ENCODE results near the gene CCDC87.
A peak's percentile ranks its signal among the peaks of the same experiment; 100 is the strongest.
"Not testable (repeated sequence)": the region's sequence is repeated elsewhere in the genome, so short reads cannot be mapped to it uniquely, and the experiment has no call there.

CCDC87 gene

GRCh38 chr11:66600631-66601233, 7.9 kb upstream of the CCDC87 start:
- Histone ChIP-seq H3K4me1 (ENCODE audit: control insufficient read depth in 5 of 5, insufficient read depth in 5 of 5, low read length in 5 of 5) (peaks cover 0 to 34% (median 26%) of the 10 kb centered on the region in 5 donors), H3K36me3 (ENCODE audit: control insufficient read depth in 5 of 5, insufficient read depth in 5 of 5, low read length in 5 of 5) (peaks cover 0 to 38% (median 21%) of the 10 kb centered on the region in 5 donors), H3K9me3 (ENCODE audit: control insufficient read depth in 5 of 5, low read length in 5 of 5) (no peaks in the 10 kb centered on the region), H3K27ac (ENCODE audit: low read depth, low read length) (peak overlapping the region; percentile 79), H3K9ac (ENCODE audit: low read length in 5 of 5) (peak overlapping the region in 1 of 5 donors; percentile 1), H3K27me3 (ENCODE audit: control insufficient read depth in 5 of 5, insufficient read depth in 4 of 5, low read length in 5 of 5) (no peaks in the 10 kb centered on the region), H3K4me3 (ENCODE audit: low read depth in 1 of 5, low read length in 5 of 5) (no peak overlapping the region)

- Histone ChIP-seq H3K4me1 (ENCODE audit: control insufficient read depth in 5 of 5, insufficient read depth in 5 of 5, low read length in 5 of 5) (peaks cover 0 to 39% (median 32%) of the 10 kb centered on the region in 5 donors), H3K9ac (ENCODE audit: low read length in 5 of 5) (peak overlapping the region in 2 of 5 donors; percentile 1 to 16), H3K36me3 (ENCODE audit: control insufficient read depth in 5 of 5, insufficient read depth in 5 of 5, low read length in 5 of 5) (peaks cover 0 to 33% (median 16%) of the 10 kb centered on the region in 5 donors), H3K9me3 (ENCODE audit: control insufficient read depth in 5 of 5, low read length in 5 of 5) (no peaks in the 10 kb centered on the region), H3K27ac (ENCODE audit: low read depth, low read length) (peak overlapping the region; percentile 79), H3K27me3 (ENCODE audit: control insufficient read depth in 5 of 5, insufficient read depth in 4 of 5, low read length in 5 of 5) (no peaks in the 10 kb centered on the region), H3K4me3 (ENCODE audit: low read depth in 1 of 5, low read length in 5 of 5) (no peak overlapping the region)
These were observed 7.4 kb upstream of the CCDC87 start for GRCh38 chr11:66600219-66600618.

GRCh38 chr11:66598993-66599392, 6.1 kb upstream of the CCDC87 start:
- H3K9me3 ChIP-seq (ENCODE audit: control insufficient read depth in 5 of 5, low read length in 5 of 5), result no peaks in the 10 kb centered on the region
- H3K27me3 ChIP-seq (ENCODE audit: control insufficient read depth in 5 of 5, insufficient read depth in 4 of 5, low read length in 5 of 5), result no peaks in the 10 kb centered on the region
- H3K4me1 ChIP-seq (ENCODE audit: control insufficient read depth in 5 of 5, insufficient read depth in 5 of 5, low read length in 5 of 5), result peaks cover 0 to 49% (median 32%) of the 10 kb centered on the region in 5 donors
- no peak overlapping the region for H3K27ac ChIP-seq (ENCODE audit: low read depth, low read length)
- peaks cover 0 to 22% (median 13%) of the 10 kb centered on the region in 5 donors for H3K36me3 ChIP-seq (ENCODE audit: control insufficient read depth in 5 of 5, insufficient read depth in 5 of 5, low read length in 5 of 5)
- H3K4me3 ChIP-seq (ENCODE audit: low read depth in 1 of 5, low read length in 5 of 5), result no peak overlapping the region
- H3K9ac ChIP-seq (ENCODE audit: low read length in 5 of 5), result no peak overlapping the region

DNA sequence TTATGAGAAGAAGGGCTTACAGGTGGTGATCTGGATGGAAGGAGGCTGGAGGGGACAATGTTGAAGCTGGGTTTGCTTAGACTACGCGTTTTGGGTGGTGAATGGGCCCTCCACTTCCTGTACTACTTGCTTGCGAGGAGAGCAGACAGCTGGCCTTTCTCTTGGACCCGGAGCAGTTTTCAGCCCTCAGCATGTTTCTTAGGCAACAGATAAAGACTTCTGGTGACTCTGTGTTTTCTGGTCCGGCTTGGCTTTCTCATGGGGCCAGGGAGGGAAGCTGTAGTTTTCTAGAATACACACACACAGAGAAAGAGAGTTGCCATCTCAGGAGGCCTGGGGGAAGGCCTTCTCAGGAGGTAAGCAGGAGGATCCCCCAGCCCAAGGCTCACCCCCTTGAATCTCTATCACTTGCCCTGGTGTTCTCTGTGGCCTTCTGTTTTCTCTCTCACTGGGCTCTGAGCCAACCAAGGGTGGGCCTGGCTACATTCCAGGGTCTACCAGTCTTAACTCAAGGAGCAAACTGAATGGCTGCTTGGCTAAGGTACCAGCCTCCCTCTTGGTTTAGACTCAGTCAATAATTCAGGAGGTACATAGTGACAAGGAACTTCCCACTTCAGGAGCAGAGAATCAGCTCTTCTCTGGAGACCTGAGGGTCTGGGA, 2.5 kb upstream of the CCDC87 start:
- H3K27me3 ChIP-seq (ENCODE audit: control insufficient read depth in 5 of 5, insufficient read depth in 4 of 5, low read length in 5 of 5), result no peaks in the 10 kb centered on the region
- H3K9me3 ChIP-seq (ENCODE audit: control insufficient read depth in 5 of 5, low read length in 5 of 5), result no peaks in the 10 kb centered on the region
- H3K36me3 ChIP-seq (ENCODE audit: control insufficient read depth in 5 of 5, insufficient read depth in 5 of 5, low read length in 5 of 5), result peaks cover 0 to 15% (median 13%) of the 10 kb centered on the region in 5 donors
- peaks cover 4 to 37% (median 30%) of the 10 kb centered on the region in 5 donors for H3K4me1 ChIP-seq (ENCODE audit: control insufficient read depth in 5 of 5, insufficient read depth in 5 of 5, low read length in 5 of 5)
- no peak overlapping the region for H3K4me3 ChIP-seq (ENCODE audit: low read depth in 1 of 5, low read length in 5 of 5)
- H3K27ac ChIP-seq (ENCODE audit: low read depth, low read length), result no peak overlapping the region
- peak overlapping the region in 2 of 5 donors; percentile 6 to 25 for H3K9ac ChIP-seq (ENCODE audit: low read length in 5 of 5)

DNA sequence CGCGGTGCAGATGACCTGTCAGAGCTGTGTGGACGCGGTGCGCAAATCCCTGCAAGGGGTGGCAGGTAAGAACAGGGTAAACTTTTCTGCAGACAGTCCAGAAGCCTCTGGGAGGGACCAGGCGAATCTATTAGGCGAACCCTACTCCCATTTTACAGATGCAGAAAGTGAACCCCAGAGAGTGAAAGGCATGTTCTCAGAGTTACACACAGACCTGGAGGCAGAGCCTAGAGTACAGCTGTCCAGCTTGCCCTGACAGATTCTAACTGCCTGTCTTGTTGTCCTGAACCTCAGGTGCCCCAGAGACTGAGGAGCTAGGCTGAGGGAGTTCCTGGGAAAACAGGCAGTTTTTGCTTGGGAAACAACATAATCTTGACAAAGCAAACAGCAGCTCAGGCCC, 787 bp upstream of the CCDC87 start:
- H3K27ac ChIP-seq (ENCODE audit: low read depth, low read length), result peak overlapping the region; percentile 69
- no peaks in the 10 kb centered on the region for H3K36me3 ChIP-seq (ENCODE audit: control insufficient read depth in 5 of 5, insufficient read depth in 5 of 5, low read length in 5 of 5)
- H3K9ac ChIP-seq (ENCODE audit: low read length in 5 of 5), result peak overlapping the region; percentile 84 to 94 (median 92)
- H3K9me3 ChIP-seq (ENCODE audit: control insufficient read depth in 5 of 5, low read length in 5 of 5), result no peaks in the 10 kb centered on the region
- H3K27me3 ChIP-seq (ENCODE audit: control insufficient read depth in 5 of 5, insufficient read depth in 4 of 5, low read length in 5 of 5), result no peaks in the 10 kb centered on the region
- peaks cover 4 to 34% (median 25%) of the 10 kb centered on the region in 5 donors for H3K4me1 ChIP-seq (ENCODE audit: control insufficient read depth in 5 of 5, insufficient read depth in 5 of 5, low read length in 5 of 5)
- peak overlapping the region; percentile 80 to 95 (median 89) for H3K4me3 ChIP-seq (ENCODE audit: low read depth in 1 of 5, low read length in 5 of 5)

DNA sequence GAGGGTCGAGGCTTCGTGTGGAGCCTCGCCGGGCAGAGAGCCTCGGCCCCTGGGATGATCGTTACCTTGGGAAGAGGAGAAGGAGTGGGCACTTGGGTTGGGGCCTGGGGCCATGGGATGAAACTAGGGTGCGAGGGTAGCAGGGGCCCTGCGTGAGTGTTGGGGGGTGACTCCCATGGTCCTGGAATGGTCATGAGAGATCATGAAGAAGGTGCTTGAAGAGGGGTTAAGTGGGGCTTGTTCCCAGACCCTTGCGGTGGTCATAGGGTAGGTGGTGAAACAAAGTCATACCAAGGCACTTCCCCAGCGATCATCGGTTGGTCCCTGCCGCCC, 406 bp upstream of the CCDC87 start:
- Histone ChIP-seq H3K9ac (ENCODE audit: low read length in 5 of 5) (peak overlapping the region; percentile 84 to 94 (median 92)), H3K4me1 (ENCODE audit: control insufficient read depth in 5 of 5, insufficient read depth in 5 of 5, low read length in 5 of 5) (peaks cover 4 to 34% (median 25%) of the 10 kb centered on the region in 5 donors), H3K9me3 (ENCODE audit: control insufficient read depth in 5 of 5, low read length in 5 of 5) (no peaks in the 10 kb centered on the region), H3K27ac (ENCODE audit: low read depth, low read length) (peak overlapping the region; percentile 69), H3K27me3 (ENCODE audit: control insufficient read depth in 5 of 5, insufficient read depth in 4 of 5, low read length in 5 of 5) (no peaks in the 10 kb centered on the region), H3K36me3 (ENCODE audit: control insufficient read depth in 5 of 5, insufficient read depth in 5 of 5, low read length in 5 of 5) (no peaks in the 10 kb centered on the region), H3K4me3 (ENCODE audit: low read depth in 1 of 5, low read length in 5 of 5) (peak overlapping the region; percentile 80 to 95 (median 89))

DNA sequence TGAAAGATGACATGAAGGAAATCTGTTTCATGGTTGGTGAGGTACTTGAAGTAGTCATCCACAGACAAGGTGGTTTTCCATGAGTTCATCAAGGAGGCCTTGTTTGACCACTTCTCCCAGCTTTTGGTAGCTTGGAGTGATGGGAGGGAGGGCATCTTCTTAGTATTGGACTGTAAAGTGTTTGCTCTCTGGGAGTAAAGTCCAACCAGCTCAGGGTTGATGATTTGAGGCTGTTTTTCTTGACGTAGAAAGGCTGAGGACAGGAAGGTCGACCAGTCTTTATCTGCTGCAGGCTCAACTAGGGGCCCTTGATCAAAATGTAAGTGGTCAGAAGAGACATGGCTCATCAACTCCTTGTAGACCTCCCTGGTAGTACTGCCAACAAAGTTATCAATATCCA, 1.7 kb downstream of the CCDC87 start:
- H3K9me3 ChIP-seq (ENCODE audit: control insufficient read depth in 5 of 5, low read length in 5 of 5), result no peaks in the 10 kb centered on the region
- H3K27me3 ChIP-seq (ENCODE audit: control insufficient read depth in 5 of 5, insufficient read depth in 4 of 5, low read length in 5 of 5), result no peaks in the 10 kb centered on the region
- no peak overlapping the region for H3K27ac ChIP-seq (ENCODE audit: low read depth, low read length)
- H3K4me1 ChIP-seq (ENCODE audit: control insufficient read depth in 5 of 5, insufficient read depth in 5 of 5, low read length in 5 of 5), result peaks cover 4 to 34% (median 25%) of the 10 kb centered on the region in 5 donors
- no peak overlapping the region for H3K9ac ChIP-seq (ENCODE audit: low read length in 5 of 5)
- no peak overlapping the region for H3K4me3 ChIP-seq (ENCODE audit: low read depth in 1 of 5, low read length in 5 of 5)
- no peaks in the 10 kb centered on the region for H3K36me3 ChIP-seq (ENCODE audit: control insufficient read depth in 5 of 5, insufficient read depth in 5 of 5, low read length in 5 of 5)

DNA sequence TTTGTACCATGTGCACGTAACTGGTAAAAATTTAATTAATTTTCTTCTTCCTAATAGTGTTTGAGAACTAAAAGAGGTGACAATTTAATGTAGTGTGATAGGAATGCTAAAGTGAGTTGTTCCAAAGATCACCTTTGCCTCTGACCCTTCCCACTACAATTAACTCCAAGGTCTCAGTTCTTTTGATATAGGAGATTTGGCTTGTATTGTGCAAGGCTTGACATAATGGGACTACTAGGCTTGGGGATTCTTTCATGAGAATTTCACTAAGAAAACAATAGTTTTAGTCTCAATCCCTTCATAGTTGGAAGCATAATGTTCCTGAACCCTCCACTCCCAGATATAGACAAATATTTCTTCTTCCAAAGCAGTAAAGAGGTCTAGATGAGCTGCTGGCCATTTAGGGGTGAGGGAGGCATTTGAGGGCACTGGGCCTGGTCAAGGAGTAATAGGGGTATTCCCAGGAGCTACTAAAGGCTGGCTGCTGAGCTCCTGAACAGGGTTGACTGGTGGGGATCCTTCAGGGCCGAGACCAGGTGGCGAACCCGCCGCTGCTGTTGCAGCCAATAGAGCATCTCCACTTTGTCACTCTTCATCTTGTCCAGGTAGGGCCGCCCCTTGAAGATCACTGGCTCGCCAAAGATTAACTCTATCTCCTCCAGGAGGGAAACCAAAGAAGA, 2.7 kb downstream of the CCDC87 start:
- no peak overlapping the region for H3K4me3 ChIP-seq (ENCODE audit: low read depth in 1 of 5, low read length in 5 of 5)
- no peak overlapping the region for H3K9ac ChIP-seq (ENCODE audit: low read length in 5 of 5)
- H3K4me1 ChIP-seq (ENCODE audit: control insufficient read depth in 5 of 5, insufficient read depth in 5 of 5, low read length in 5 of 5), result peaks cover 4 to 26% (median 20%) of the 10 kb centered on the region in 5 donors
- no peaks in the 10 kb centered on the region for H3K27me3 ChIP-seq (ENCODE audit: control insufficient read depth in 5 of 5, insufficient read depth in 4 of 5, low read length in 5 of 5)
- no peak overlapping the region for H3K27ac ChIP-seq (ENCODE audit: low read depth, low read length)
- no peaks in the 10 kb centered on the region for H3K36me3 ChIP-seq (ENCODE audit: control insufficient read depth in 5 of 5, insufficient read depth in 5 of 5, low read length in 5 of 5)
- no peaks in the 10 kb centered on the region for H3K9me3 ChIP-seq (ENCODE audit: control insufficient read depth in 5 of 5, low read length in 5 of 5)

DNA sequence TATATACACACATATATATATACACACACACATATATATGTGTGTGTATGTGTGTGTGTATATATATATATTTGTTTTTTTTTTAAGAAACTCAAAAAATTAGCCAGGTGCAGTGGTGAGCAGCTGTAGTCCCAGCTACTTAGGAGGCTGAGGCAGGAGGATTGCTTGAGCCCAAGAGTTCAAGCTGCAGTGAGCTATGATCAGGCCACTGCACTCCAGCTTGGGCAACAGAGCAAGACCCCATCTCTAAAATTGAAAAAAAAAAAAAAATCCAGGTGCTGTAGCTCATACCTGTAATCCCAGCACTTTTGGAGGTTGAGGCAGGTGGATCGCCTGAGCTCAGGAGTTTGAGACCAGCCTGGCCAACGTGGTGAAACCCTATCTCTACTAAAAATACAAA, 3.5 kb downstream of the CCDC87 start:
- not testable (repeated sequence) for H3K4me3 ChIP-seq (ENCODE audit: low read depth in 1 of 5, low read length in 5 of 5); H3K9me3 ChIP-seq (ENCODE audit: control insufficient read depth in 5 of 5, low read length in 5 of 5); H3K27ac ChIP-seq (ENCODE audit: low read depth, low read length); H3K27me3 ChIP-seq (ENCODE audit: control insufficient read depth in 5 of 5, insufficient read depth in 4 of 5, low read length in 5 of 5); H3K9ac ChIP-seq (ENCODE audit: low read length in 5 of 5); H3K36me3 ChIP-seq (ENCODE audit: control insufficient read depth in 5 of 5, insufficient read depth in 5 of 5, low read length in 5 of 5)
- H3K4me1 ChIP-seq (ENCODE audit: control insufficient read depth in 5 of 5, insufficient read depth in 5 of 5, low read length in 5 of 5), result peaks cover 4 to 18% (median 17%) of the 10 kb centered on the region in 5 donors

- Histone ChIP-seq H3K27ac (ENCODE audit: low read depth, low read length) (no peak overlapping the region), H3K4me1 (ENCODE audit: control insufficient read depth in 5 of 5, insufficient read depth in 5 of 5, low read length in 5 of 5) (no peaks in the 10 kb centered on the region)
These were observed 6.7 kb downstream of the CCDC87 start for GRCh38 chr11:66586136-66586535.

More at GRCh38 chr11:66586136-66586535, 6.7 kb downstream of the CCDC87 start:
- H3K9ac ChIP-seq (ENCODE audit: low read length in 5 of 5), result no peak overlapping the region
- H3K36me3 ChIP-seq (ENCODE audit: control insufficient read depth in 5 of 5, insufficient read depth in 5 of 5, low read length in 5 of 5), result no peaks in the 10 kb centered on the region
- no peaks in the 10 kb centered on the region for H3K27me3 ChIP-seq (ENCODE audit: control insufficient read depth in 5 of 5, insufficient read depth in 4 of 5, low read length in 5 of 5)
- H3K9me3 ChIP-seq (ENCODE audit: control insufficient read depth in 5 of 5, low read length in 5 of 5), result no peaks in the 10 kb centered on the region
- H3K4me3 ChIP-seq (ENCODE audit: low read depth in 1 of 5, low read length in 5 of 5), result no peak overlapping the region
